Omental fat pad (tissue), 4 donors: ENCODE measurements around the gene SSR3. TPM values are rescaled to one million over a fixed set of nuclear protein-coding genes. Genes with fewer than 3 reads are reported as not detected.

Experiments used
- ATAC-seq: fragments of 150-250 bp; one replicate; pipeline ENCODE4 v1.9.1; 2016; ENCODE audit warnings: mild to moderate bottlenecking, moderate library complexity; ENCODE audit not compliant: low FRiP score
- DNase-seq: peaks from one replicate; pipeline ENCODE4 v3.0.0-alpha.2; 2019; ENCODE audit warnings: low spot score
- CTCF ChIP-seq, 3 donors: fragments of 450-650 bp; IDR thresholded peaks; one replicate each; pipeline ENCODE4 v1.5.1; 2016 to 2017; ENCODE audit warnings: antibody characterized with exemption in 3 of 3, mild to moderate bottlenecking in 3 of 3, moderate library complexity in 2 of 3
- total RNA-seq, 4 donors: library from RNA; depleted of rRNA; stranded (reverse); fragments of >200 nt; gene quantifications; one replicate each; pipeline ENCODE4 v1.1.0, GENCODE V29; 2016

Gene SSR3
- total RNA-seq, 4 donors from 2014 or later = 81.0 to 132 (median 113) TPM

GRCh38 chr3:156493887-156494286, 61.0 kb downstream of the SSR3 start:
- DNase-seq (no peak), ATAC-seq (no peak)
- TF ChIP-seq CTCF (IDR thresholded peaks at IDR 0.05) = no peak

DNA sequence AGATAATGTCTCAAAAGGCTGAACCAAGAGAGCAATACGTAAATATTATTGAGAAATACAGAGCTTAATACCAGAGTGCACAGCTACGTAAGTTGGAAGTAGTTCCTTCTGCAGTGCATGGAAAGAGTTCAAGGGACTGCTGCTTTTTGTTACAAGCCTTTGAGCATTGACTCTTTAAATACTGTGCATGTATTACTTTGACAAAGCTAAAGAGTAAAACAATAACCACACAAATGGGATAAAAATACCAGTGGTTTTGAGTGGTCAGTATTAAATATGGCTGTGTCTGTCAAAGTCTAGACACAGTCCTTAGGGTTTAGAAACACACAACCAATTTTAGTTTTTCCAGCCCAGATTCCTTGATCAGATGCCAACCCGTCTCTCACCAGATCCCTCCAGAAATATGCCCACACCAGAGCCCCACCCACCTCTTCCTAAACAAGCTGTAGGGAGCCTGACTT, 62.1 kb downstream of the SSR3 start:
- TF ChIP-seq CTCF (IDR thresholded peaks at IDR 0.05) = no peak
- no peak for ATAC-seq
- DNase-seq = no peak

- ATAC-seq (no peak), DNase-seq (no peak)
- no peak for TF ChIP-seq CTCF (IDR thresholded peaks at IDR 0.05)
Measured at GRCh38 chr3:156491192-156491591, 63.7 kb downstream of the SSR3 start.

Other genes starting within 250 kb of the SSR3 start
- 100 to 1,000 TPM in 2 of 4 donors, 10 to 100 TPM in 2; 27.7 to 287 (median 98.7) TPM for gene TIPARP, start 119.5 kb upstream of the SSR3 start, total RNA-seq